WTC11 (cell line): ENCODE results near the gene RTEL1.

Experiments used
- AFF4 ChIP-seq: sonication (generic); formaldehyde crosslinking; IDR thresholded peaks from 2 replicates; pipeline ENCODE4 v1.8.1; 2023; ENCODE audit warnings: mild to moderate bottlenecking, missing genetic modification reagents, borderline replicate concordance
- ATF6 ChIP-seq: sonication (generic); formaldehyde crosslinking; IDR thresholded peaks from 2 replicates; pipeline ENCODE4 v1.8.1; 2023; ENCODE audit warnings: mild to moderate bottlenecking, missing genetic modification reagents
- CREM ChIP-seq: sonication (generic); formaldehyde crosslinking; IDR thresholded peaks from 2 replicates; pipeline ENCODE4 v1.8.1; 2022; ENCODE audit warnings: mild to moderate bottlenecking, missing genetic modification reagents, moderate library complexity
- CTCF ChIP-seq: fragments of 200-600 bp; IDR thresholded peaks from 2 replicates; pipeline ENCODE4 v1.8.0; 2022; ENCODE audit warnings: antibody characterized with exemption
- EMX1 ChIP-seq: fragments of 250-450 bp; sonication (Bioruptor Pico); IDR thresholded peaks from 2 replicates; pipeline ENCODE4 v1.8.0; 2021; ENCODE audit warnings: mild to moderate bottlenecking
- ETV6 ChIP-seq: sonication (generic); formaldehyde crosslinking; IDR thresholded peaks from 2 replicates; pipeline ENCODE4 v1.8.1; 2022; ENCODE audit warnings: mild to moderate bottlenecking, missing genetic modification reagents
- FOXK1 ChIP-seq: sonication (generic); formaldehyde crosslinking; IDR thresholded peaks from 2 replicates; pipeline ENCODE4 v1.8.0; 2022; ENCODE audit warnings: mild to moderate bottlenecking, moderate library complexity, missing genetic modification reagents
- JUN ChIP-seq: sonication (generic); formaldehyde crosslinking; IDR thresholded peaks from 2 replicates; pipeline ENCODE4 v1.8.0; 2023; ENCODE audit warnings: mild to moderate bottlenecking, missing genetic modification reagents
- MYBL2 ChIP-seq: sonication (generic); formaldehyde crosslinking; IDR thresholded peaks from 2 replicates; pipeline ENCODE4 v1.8.1; 2023; ENCODE audit warnings: mild to moderate bottlenecking, moderate library complexity, missing genetic modification reagents
- NR1H2 ChIP-seq: sonication (generic); formaldehyde crosslinking; IDR thresholded peaks from 2 replicates; pipeline ENCODE4 v1.9.0; 2021; ENCODE audit warnings: mild to moderate bottlenecking, moderate library complexity, missing genetic modification reagents
- NR3C1 ChIP-seq: sonication (generic); formaldehyde crosslinking; conservative IDR thresholded peaks from 2 replicates; pipeline ENCODE4 v1.8.1; 2023; ENCODE audit warnings: low read depth, mild to moderate bottlenecking, missing genetic modification reagents
- SP1 ChIP-seq: sonication (generic); formaldehyde crosslinking; conservative IDR thresholded peaks from 2 replicates; pipeline ENCODE4 v1.8.1; 2022; ENCODE audit warnings: missing genetic modification reagents
- TEAD1 ChIP-seq: sonication (generic); formaldehyde crosslinking; IDR thresholded peaks from 2 replicates; pipeline ENCODE4 v1.8.0; 2022; ENCODE audit warnings: mild to moderate bottlenecking, missing genetic modification reagents
- ZNF121 ChIP-seq: sonication (generic); formaldehyde crosslinking; IDR thresholded peaks from 2 replicates; pipeline ENCODE4 v1.8.0; 2023; ENCODE audit warnings: missing genetic modification reagents

- TF ChIP-seq CTCF (no peak), ATF6 (CRISPR knock-in tag) (no peak), AFF4 (CRISPR knock-in tag) (no peak), CREM (CRISPR knock-in tag) (no peak), ZNF121 (CRISPR knock-in tag) (no peak), JUN (CRISPR knock-in tag) (no peak), EMX1 (CRISPR knock-in tag) (no peak), TEAD1 (CRISPR knock-in tag) (no peak), NR3C1 (no peak), NR1H2 (CRISPR knock-in tag) (no peak), MYBL2 (CRISPR knock-in tag) (no peak), FOXK1 (CRISPR knock-in tag) (no peak), SP1 (CRISPR knock-in tag) (no peak), ETV6 (CRISPR knock-in tag) (no peak)
Observed at GRCh38 chr20:63611646-63612045, 46.5 kb upstream of the RTEL1 start.
